WTC11 (cell line): Measurements from ENCODE around the gene GPHA2. TPM values are rescaled to one million over a fixed set of nuclear protein-coding genes. Genes with fewer than 3 reads are reported as not detected.

Source experiments
- ATAC-seq: fragments of 200-7000 bp; cut with Tn5 transposase; 2 replicates; pipeline ENCODE4 v1.10.0; 2021; ENCODE audit warnings: mild to moderate bottlenecking, moderate library complexity
- CTCF ChIA-PET: fragments of 300-600 bp; sonication (Branson Sonifier 250); formaldehyde crosslinking; loops from one replicate; lab custom pipeline; 2021; ENCODE audit warnings: antibody characterized with exemption; lab: Charles Lee
- POLR2A ChIA-PET: fragments of 350-600 bp; sonication (Branson Sonifier 250); formaldehyde crosslinking; loops from one replicate; lab custom pipeline; 2021; ENCODE audit warnings: antibody characterized with exemption; lab: Charles Lee
- DNase-seq: peaks from one replicate; pipeline ENCODE4 v3.0.0; 2021; ENCODE audit warnings: low spot score
- H3K27ac Mint-ChIP-seq: 2 replicates; pipeline ENCODE4 v1.8.0; 2021; ENCODE audit warnings: mixed read lengths
- H3K27me3 Mint-ChIP-seq: 2 replicates; pipeline ENCODE4 v1.8.0; 2021; ENCODE audit warnings: low read depth, mild to moderate bottlenecking, moderate library complexity, mixed read lengths
- H3K36me3 Mint-ChIP-seq: 2 replicates; pipeline ENCODE4 v1.8.0; 2021; ENCODE audit warnings: mixed read lengths
- H3K4me1 Mint-ChIP-seq: 2 replicates; pipeline ENCODE4 v1.8.0; 2022; ENCODE audit warnings: mixed read lengths
- H3K4me3 Mint-ChIP-seq: 2 replicates; pipeline ENCODE4 v1.8.0; 2021; ENCODE audit warnings: mild to moderate bottlenecking, moderate library complexity, mixed read lengths
- H3K9me3 Mint-ChIP-seq: 2 replicates; pipeline ENCODE4 v1.8.0; 2021; ENCODE audit warnings: mixed read lengths
- AR ChIP-seq: fragments of 250-450 bp; sonication (Bioruptor Pico); IDR thresholded peaks from 2 replicates; pipeline ENCODE4 v1.9.0; 2021; ENCODE audit warnings: mild to moderate bottlenecking
- ATF2 ChIP-seq: sonication (generic); formaldehyde crosslinking; IDR thresholded peaks from 2 replicates; pipeline ENCODE4 v1.8.1; 2022; ENCODE audit warnings: low read depth, missing genetic modification reagents, borderline replicate concordance
- ATF3 ChIP-seq: sonication (generic); formaldehyde crosslinking; conservative IDR thresholded peaks from 2 replicates; pipeline ENCODE4 v1.8.1; 2022; ENCODE audit warnings: mild to moderate bottlenecking, missing genetic modification reagents
- CBFB ChIP-seq: sonication (generic); formaldehyde crosslinking; IDR thresholded peaks from 2 replicates; pipeline ENCODE4 v1.8.1; 2022; ENCODE audit warnings: mild to moderate bottlenecking, low read depth, missing genetic modification reagents
- CDX4 ChIP-seq: fragments of 250-450 bp; sonication (Bioruptor Pico); IDR thresholded peaks from 2 replicates; pipeline ENCODE4 v1.9.0; 2021; ENCODE audit warnings: moderate library complexity, mild to moderate bottlenecking, inconsistent platforms, borderline replicate concordance
- CREM ChIP-seq: sonication (generic); formaldehyde crosslinking; IDR thresholded peaks from 2 replicates; pipeline ENCODE4 v1.8.1; 2022; ENCODE audit warnings: mild to moderate bottlenecking, missing genetic modification reagents, moderate library complexity
- EMX1 ChIP-seq: fragments of 250-450 bp; sonication (Bioruptor Pico); IDR thresholded peaks from 2 replicates; pipeline ENCODE4 v1.8.0; 2021; ENCODE audit warnings: mild to moderate bottlenecking
- ETV6 ChIP-seq: sonication (generic); formaldehyde crosslinking; IDR thresholded peaks from 2 replicates; pipeline ENCODE4 v1.8.1; 2022; ENCODE audit warnings: mild to moderate bottlenecking, missing genetic modification reagents
- FOXP1 ChIP-seq: sonication (generic); formaldehyde crosslinking; IDR thresholded peaks from 2 replicates; pipeline ENCODE4 v1.8.0; 2022; ENCODE audit warnings: missing genetic modification reagents, mild to moderate bottlenecking, moderate library complexity, borderline replicate concordance
- FOXP4 ChIP-seq: sonication (generic); formaldehyde crosslinking; IDR thresholded peaks from 2 replicates; pipeline ENCODE4 v1.8.0; 2022; ENCODE audit warnings: mild to moderate bottlenecking, missing genetic modification reagents
- IRF2 ChIP-seq: sonication (generic); formaldehyde crosslinking; IDR thresholded peaks from 2 replicates; pipeline ENCODE4 v1.8.0; 2022; ENCODE audit warnings: low read depth, missing genetic modification reagents, borderline replicate concordance
- MYBL2 ChIP-seq: sonication (generic); formaldehyde crosslinking; IDR thresholded peaks from 2 replicates; pipeline ENCODE4 v1.8.1; 2023; ENCODE audit warnings: mild to moderate bottlenecking, moderate library complexity, missing genetic modification reagents
- NR1H2 ChIP-seq: sonication (generic); formaldehyde crosslinking; IDR thresholded peaks from 2 replicates; pipeline ENCODE4 v1.9.0; 2021; ENCODE audit warnings: mild to moderate bottlenecking, moderate library complexity, missing genetic modification reagents
- PRRX2 ChIP-seq: fragments of 250-450 bp; sonication (Bioruptor Pico); IDR thresholded peaks from 2 replicates; pipeline ENCODE4 v1.8.0; 2021; ENCODE audit warnings: mild to moderate bottlenecking
- RELA ChIP-seq: sonication (generic); formaldehyde crosslinking; IDR thresholded peaks from 2 replicates; pipeline ENCODE4 v1.8.1; 2022; ENCODE audit warnings: missing genetic modification reagents, mild to moderate bottlenecking, borderline replicate concordance
- SOX15 ChIP-seq: fragments of 250-450 bp; sonication (Bioruptor Pico); IDR thresholded peaks from 2 replicates; pipeline ENCODE4 v1.9.0; 2021; ENCODE audit warnings: mild to moderate bottlenecking
- TEAD1 ChIP-seq: sonication (generic); formaldehyde crosslinking; IDR thresholded peaks from 2 replicates; pipeline ENCODE4 v1.8.0; 2022; ENCODE audit warnings: mild to moderate bottlenecking, missing genetic modification reagents
- USF1 ChIP-seq: sonication (generic); formaldehyde crosslinking; IDR thresholded peaks from 2 replicates; pipeline ENCODE4 v1.8.0; 2022; ENCODE audit warnings: mild to moderate bottlenecking, missing genetic modification reagents
- ZNF138 ChIP-seq: sonication (generic); formaldehyde crosslinking; conservative IDR thresholded peaks from 2 replicates; pipeline ENCODE4 v1.8.1; 2022; ENCODE audit warnings: mild to moderate bottlenecking, moderate library complexity, missing genetic modification reagents
- ZNF512 ChIP-seq: sonication (generic); formaldehyde crosslinking; IDR thresholded peaks from 2 replicates; pipeline ENCODE4 v1.8.1; 2022; ENCODE audit warnings: missing genetic modification reagents, borderline replicate concordance
- ZSCAN18 ChIP-seq: fragments of 250-450 bp; sonication (Bioruptor Pico); IDR thresholded peaks from 2 replicates; pipeline ENCODE4 v2.1.2; 2022; ENCODE audit warnings: mild to moderate bottlenecking, moderate library complexity
- total RNA-seq: library from RNA; stranded (reverse); gene quantifications from 3 replicates; pipeline ENCODE4 v1.2.3, GENCODE V29; 2021

GPHA2 gene
- total RNA-seq, 1 experiment from 2014 or later = 1.6 TPM

- no peak for TF ChIP-seq USF1
- no peak for TF ChIP-seq ZSCAN18 (CRISPR knock-in tag)
- no peak for TF ChIP-seq PRRX2 (CRISPR knock-in tag)
- TF ChIP-seq, all 79 proteins: peak for 0
Observed at GRCh38 chr11:64969209-64969608, 33.5 kb upstream of the GPHA2 start (continued).

GRCh38 chr11:64967375-64967774 is 31.7 kb upstream of the GPHA2 start:
- DNase-seq (no peak), ATAC-seq (no peak)
- TF ChIP-seq SOX15 (no peak), RELA (no peak), IRF2 (CRISPR knock-in tag) (no peak), FOXP4 (CRISPR knock-in tag) (no peak), MYBL2 (CRISPR knock-in tag) (no peak), ATF3 (CRISPR knock-in tag) (no peak)
- H3K4me1 Mint-ChIP-seq = no peaks in the 10 kb centered on the region
- peaks cover 33% of the 10 kb centered on the region for H3K27me3 Mint-ChIP-seq
- ChIA-PET POLR2A (no interaction called here), CTCF (no interaction called here)
- H3K4me3 Mint-ChIP-seq = no peak overlapping the region
- no peak overlapping the region for H3K27ac Mint-ChIP-seq
- H3K9me3 Mint-ChIP-seq = no peaks in the 10 kb centered on the region
- H3K36me3 Mint-ChIP-seq = no peaks in the 10 kb centered on the region

GRCh38 chr11:64963072-64963631 is 27.5 kb upstream of the GPHA2 start:
- no peaks in the 10 kb centered on the region for H3K9me3 Mint-ChIP-seq
- H3K27ac Mint-ChIP-seq = no peak overlapping the region
- POLR2A ChIA-PET = no interaction called here
- H3K4me3 Mint-ChIP-seq = no peak overlapping the region
- no peaks in the 10 kb centered on the region for H3K4me1 Mint-ChIP-seq
- no peaks in the 10 kb centered on the region for H3K36me3 Mint-ChIP-seq
- CTCF ChIA-PET = no interaction called here
- ATAC-seq = no peak
- no peak for DNase-seq
- H3K27me3 Mint-ChIP-seq = peaks cover 4% of the 10 kb centered on the region; the same call in 1 of the 2 replicates
- TF ChIP-seq ZNF138 (CRISPR knock-in tag) = no peak
- TF ChIP-seq AR = no peak
- no peak for TF ChIP-seq ETV6 (CRISPR knock-in tag)
- no peak for TF ChIP-seq ZNF512 (CRISPR knock-in tag)
- TF ChIP-seq TEAD1 (CRISPR knock-in tag) = no peak
- no peak for TF ChIP-seq CBFB
- TF ChIP-seq ATF2 = no peak
- TF ChIP-seq FOXP1 = no peak
- TF ChIP-seq EMX1 = no peak
- TF ChIP-seq ATF3 (CRISPR knock-in tag) = no peak
- TF ChIP-seq NR1H2 = no peak
- TF ChIP-seq CDX4 = no peak
- TF ChIP-seq CREM (CRISPR knock-in tag) = no peak
